ENCODE measurements around the gene IQSEC3. TPM values are rescaled to one million over a fixed set of nuclear protein-coding genes. Genes with fewer than 3 reads are reported as not detected.

IQSEC3 gene
- total RNA-seq, 1 donor, result 0.36 TPM

GRCh38 chr12:140162-140561, 73.6 kb downstream of the IQSEC3 start:
- H3K4me2 ChIP-seq (ENCODE audit: insufficient read depth, low read length), result no peak overlapping the region
- no peak overlapping the region for H3K4me3 ChIP-seq (ENCODE audit: insufficient read depth, low read length)
- H3K79me2 ChIP-seq (ENCODE audit: insufficient read depth, low read length), result no peaks in the 10 kb centered on the region
- no peaks in the 10 kb centered on the region for H3K36me3 ChIP-seq (ENCODE audit: insufficient read depth, low read length)
- H4K20me1 ChIP-seq (ENCODE audit: insufficient read depth, low read length), result no peaks in the 10 kb centered on the region
- H3K9me3 ChIP-seq (ENCODE audit: low read depth, low read length), result no peaks in the 10 kb centered on the region
- no peak for DNase-seq (ENCODE audit: insufficient read length, low spot score, missing footprints)
- H2AFZ ChIP-seq (ENCODE audit: low read length), result no peak overlapping the region
- no peak overlapping the region for H3K27ac ChIP-seq (ENCODE audit: low read depth, low read length)
- peaks cover 33% of the 10 kb centered on the region for H3K27me3 ChIP-seq (ENCODE audit: insufficient read depth, low read length)
- TF ChIP-seq, protein P1, sequence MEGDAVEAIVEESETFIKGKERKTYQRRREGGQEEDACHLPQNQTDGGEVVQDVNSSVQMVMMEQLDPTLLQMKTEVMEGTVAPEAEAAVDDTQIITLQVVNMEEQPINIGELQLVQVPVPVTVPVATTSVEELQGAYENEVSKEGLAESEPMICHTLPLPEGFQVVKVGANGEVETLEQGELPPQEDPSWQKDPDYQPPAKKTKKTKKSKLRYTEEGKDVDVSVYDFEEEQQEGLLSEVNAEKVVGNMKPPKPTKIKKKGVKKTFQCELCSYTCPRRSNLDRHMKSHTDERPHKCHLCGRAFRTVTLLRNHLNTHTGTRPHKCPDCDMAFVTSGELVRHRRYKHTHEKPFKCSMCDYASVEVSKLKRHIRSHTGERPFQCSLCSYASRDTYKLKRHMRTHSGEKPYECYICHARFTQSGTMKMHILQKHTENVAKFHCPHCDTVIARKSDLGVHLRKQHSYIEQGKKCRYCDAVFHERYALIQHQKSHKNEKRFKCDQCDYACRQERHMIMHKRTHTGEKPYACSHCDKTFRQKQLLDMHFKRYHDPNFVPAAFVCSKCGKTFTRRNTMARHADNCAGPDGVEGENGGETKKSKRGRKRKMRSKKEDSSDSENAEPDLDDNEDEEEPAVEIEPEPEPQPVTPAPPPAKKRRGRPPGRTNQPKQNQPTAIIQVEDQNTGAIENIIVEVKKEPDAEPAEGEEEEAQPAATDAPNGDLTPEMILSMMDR (IDR thresholded peaks at IDR 0.05; ENCODE audit: extremely low read depth, low read depth, low read length), result no peak
- no peaks in the 10 kb centered on the region for H3K4me1 ChIP-seq (ENCODE audit: insufficient read depth, low read length)

GRCh38 chr12:143964-144649, 77.5 kb downstream of the IQSEC3 start:
- Histone ChIP-seq H3K9me3 (ENCODE audit: low read depth, low read length) (no peaks in the 10 kb centered on the region), H3K79me2 (ENCODE audit: insufficient read depth, low read length) (no peaks in the 10 kb centered on the region), H3K27ac (ENCODE audit: low read depth, low read length) (no peak overlapping the region), H2AFZ (ENCODE audit: low read length) (no peak overlapping the region), H3K4me3 (ENCODE audit: insufficient read depth, low read length) (no peak overlapping the region), H3K36me3 (ENCODE audit: insufficient read depth, low read length) (no peaks in the 10 kb centered on the region), H3K4me2 (ENCODE audit: insufficient read depth, low read length) (no peak overlapping the region), H3K27me3 (ENCODE audit: insufficient read depth, low read length) (peaks cover 28% of the 10 kb centered on the region), H3K4me1 (ENCODE audit: insufficient read depth, low read length) (no peaks in the 10 kb centered on the region), H4K20me1 (ENCODE audit: insufficient read depth, low read length) (no peaks in the 10 kb centered on the region)
- TF ChIP-seq, protein P1 (IDR thresholded peaks at IDR 0.05; ENCODE audit: extremely low read depth, low read depth, low read length), result no peak
- DNase-seq (ENCODE audit: insufficient read length, low spot score, missing footprints), result no peak

DNA sequence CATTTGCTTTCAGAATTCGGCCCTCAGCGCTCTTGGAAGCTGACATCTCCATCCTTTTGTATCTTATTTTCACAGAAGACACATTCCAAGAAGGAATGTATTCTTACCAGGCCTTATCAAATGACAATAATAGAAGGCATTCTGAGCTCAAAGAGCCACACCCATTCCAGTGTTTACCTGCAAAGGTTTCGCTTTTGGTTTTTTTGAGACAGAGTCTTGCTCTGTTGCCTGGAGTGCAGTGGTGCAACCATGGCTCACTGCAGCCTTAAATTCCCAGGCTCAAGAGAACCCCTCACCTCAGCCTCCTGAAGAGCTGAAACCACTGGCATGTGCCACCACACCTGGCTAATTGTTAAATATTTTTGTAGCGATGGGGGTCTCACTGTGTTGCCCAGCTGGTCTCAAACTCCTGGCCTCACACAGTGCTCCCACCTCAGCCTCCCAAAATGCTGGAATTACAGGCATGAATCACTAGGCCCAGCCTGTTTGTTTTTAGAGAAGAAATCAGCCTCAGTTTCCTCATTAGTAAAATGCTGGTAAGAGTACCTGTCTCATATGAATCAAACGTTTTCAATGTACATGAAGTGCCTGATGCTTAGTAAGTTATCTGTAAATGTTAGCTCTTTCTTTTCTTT, 78.2 kb downstream of the IQSEC3 start:
- H3K4me2 ChIP-seq (ENCODE audit: insufficient read depth, low read length), result no peak overlapping the region
- H3K4me3 ChIP-seq (ENCODE audit: insufficient read depth, low read length), result no peak overlapping the region
- H3K27me3 ChIP-seq (ENCODE audit: insufficient read depth, low read length), result peaks cover 22% of the 10 kb centered on the region
- H3K79me2 ChIP-seq (ENCODE audit: insufficient read depth, low read length), result no peaks in the 10 kb centered on the region
- H4K20me1 ChIP-seq (ENCODE audit: insufficient read depth, low read length), result no peaks in the 10 kb centered on the region
- no peaks in the 10 kb centered on the region for H3K4me1 ChIP-seq (ENCODE audit: insufficient read depth, low read length)
- no peak for DNase-seq (ENCODE audit: insufficient read length, low spot score, missing footprints)
- no peaks in the 10 kb centered on the region for H3K36me3 ChIP-seq (ENCODE audit: insufficient read depth, low read length)
- no peak overlapping the region for H3K27ac ChIP-seq (ENCODE audit: low read depth, low read length)
- H2AFZ ChIP-seq (ENCODE audit: low read length), result no peak overlapping the region
- no peaks in the 10 kb centered on the region for H3K9me3 ChIP-seq (ENCODE audit: low read depth, low read length)
- TF ChIP-seq, protein P1 (IDR thresholded peaks at IDR 0.05; ENCODE audit: extremely low read depth, low read depth, low read length), result no peak

DNA sequence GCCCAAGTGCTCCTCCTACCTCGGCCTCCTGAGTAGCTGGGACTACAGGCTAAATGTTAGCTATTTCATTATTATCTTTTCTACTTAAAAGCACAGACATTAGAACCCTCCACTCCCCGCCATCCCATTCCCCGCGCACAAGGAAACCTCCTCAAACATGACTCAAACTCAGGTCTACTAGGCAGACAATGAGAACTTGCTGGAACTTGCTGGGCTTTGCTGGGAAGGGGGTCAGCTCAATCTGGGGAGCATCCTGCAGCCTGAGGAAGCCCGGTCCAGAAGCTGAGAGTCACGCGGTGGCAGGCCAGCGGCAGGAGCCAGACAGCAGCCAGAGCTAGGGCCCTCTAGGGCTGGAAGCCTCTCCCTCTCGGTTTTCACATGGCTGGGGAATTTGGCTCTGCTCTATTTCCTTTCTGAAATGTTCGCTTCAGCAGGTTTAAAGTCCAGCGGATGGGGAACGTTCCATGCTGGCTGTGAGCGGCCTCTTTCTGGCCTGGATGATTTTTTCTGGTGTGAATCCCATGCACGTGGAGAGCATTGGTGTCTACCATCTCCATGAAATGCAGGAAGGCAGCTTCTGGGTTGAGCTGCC, 78.9 kb downstream of the IQSEC3 start:
- no peak overlapping the region for H2AFZ ChIP-seq (ENCODE audit: low read length)
- no peaks in the 10 kb centered on the region for H3K36me3 ChIP-seq (ENCODE audit: insufficient read depth, low read length)
- no peak overlapping the region for H3K27ac ChIP-seq (ENCODE audit: low read depth, low read length)
- H4K20me1 ChIP-seq (ENCODE audit: insufficient read depth, low read length), result no peaks in the 10 kb centered on the region
- H3K4me1 ChIP-seq (ENCODE audit: insufficient read depth, low read length), result no peaks in the 10 kb centered on the region
- TF ChIP-seq, protein P1 (IDR thresholded peaks at IDR 0.05; ENCODE audit: extremely low read depth, low read depth, low read length), result no peak
- H3K27me3 ChIP-seq (ENCODE audit: insufficient read depth, low read length), result peaks cover 20% of the 10 kb centered on the region
- H3K4me2 ChIP-seq (ENCODE audit: insufficient read depth, low read length), result no peak overlapping the region
- no peaks in the 10 kb centered on the region for H3K9me3 ChIP-seq (ENCODE audit: low read depth, low read length)
- H3K79me2 ChIP-seq (ENCODE audit: insufficient read depth, low read length), result no peaks in the 10 kb centered on the region
- H3K4me3 ChIP-seq (ENCODE audit: insufficient read depth, low read length), result no peak overlapping the region
- no peak for DNase-seq (ENCODE audit: insufficient read length, low spot score, missing footprints)

Data from osteoblast (primary cell).